ENCODE results near the gene KNCN.

DNA sequence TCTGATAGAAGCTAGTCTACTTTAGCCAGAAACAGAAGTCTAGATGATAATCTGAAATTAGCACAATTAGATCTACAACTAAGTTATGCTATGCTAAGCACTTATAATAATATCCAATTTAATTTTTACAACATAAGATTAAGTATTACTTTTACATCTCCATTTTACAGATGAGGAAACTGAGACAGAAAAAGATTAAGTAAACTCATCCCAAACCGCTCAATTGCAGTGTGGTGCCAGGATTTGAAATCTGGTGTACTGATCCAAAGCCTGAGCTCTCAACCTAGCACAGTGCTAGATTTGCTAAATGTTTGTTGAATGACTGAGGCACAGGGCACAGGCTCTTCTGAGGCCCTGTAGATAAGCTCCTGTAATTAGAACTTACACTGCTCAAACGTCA, 13.8 kb downstream of the KNCN start:
- TF ChIP-seq CTCF (IDR thresholded peaks at IDR 0.05; ENCODE audit: low read depth, low read length, poor library complexity, severe bottlenecking) = no peak
- no peak for TF ChIP-seq EZH2phosphoT487 (IDR thresholded peaks at IDR 0.05; ENCODE audit: borderline replicate concordance, low read length)
